ENCODE data around the gene LRP1B.

The LRP1B gene

GRCh38 chr2:141142025-141142424 lies 988.8 kb downstream of the LRP1B start:
- no peak for DNase-seq (ENCODE audit: low read depth)
- TF ChIP-seq CTCF (IDR thresholded peaks at IDR 0.05; ENCODE audit: control insufficient read depth, extremely low read depth, insufficient read depth): no peak
- H3K4me3 ChIP-seq (ENCODE audit: low read depth, low read length): no peak overlapping the region

DNA sequence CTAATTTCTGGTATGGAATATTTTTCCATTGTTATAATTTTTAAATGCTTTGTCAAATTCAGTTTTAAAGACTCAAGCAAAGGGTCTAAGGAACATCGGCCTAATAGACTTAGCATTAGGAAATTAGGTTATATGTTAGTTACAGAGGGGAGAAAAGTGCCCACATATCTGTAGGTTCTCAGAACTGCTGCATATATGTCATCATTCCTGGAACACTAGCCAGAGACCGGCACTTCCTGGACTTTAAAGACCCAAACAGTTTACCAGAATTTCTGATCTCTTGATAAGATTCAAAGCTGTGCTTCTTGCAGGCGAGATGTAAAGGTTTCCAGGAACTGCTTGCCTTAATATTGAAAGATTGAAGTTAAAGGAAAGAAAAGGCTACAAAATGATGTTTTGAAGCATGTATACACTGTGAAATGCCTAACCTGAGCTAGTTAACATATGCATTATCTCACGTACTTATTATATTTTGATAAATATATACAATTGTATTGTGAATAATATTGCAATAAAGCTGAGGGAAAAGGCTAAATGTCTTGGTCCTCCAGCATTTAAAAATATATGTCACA lies 993.6 kb downstream of the LRP1B start:
- no peak for TF ChIP-seq CTCF (IDR thresholded peaks at IDR 0.05; ENCODE audit: control insufficient read depth, extremely low read depth, insufficient read depth)
- H3K4me3 ChIP-seq (ENCODE audit: low read depth, low read length): no peak overlapping the region
- DNase-seq (ENCODE audit: low read depth): peak; percentile 22

DNA sequence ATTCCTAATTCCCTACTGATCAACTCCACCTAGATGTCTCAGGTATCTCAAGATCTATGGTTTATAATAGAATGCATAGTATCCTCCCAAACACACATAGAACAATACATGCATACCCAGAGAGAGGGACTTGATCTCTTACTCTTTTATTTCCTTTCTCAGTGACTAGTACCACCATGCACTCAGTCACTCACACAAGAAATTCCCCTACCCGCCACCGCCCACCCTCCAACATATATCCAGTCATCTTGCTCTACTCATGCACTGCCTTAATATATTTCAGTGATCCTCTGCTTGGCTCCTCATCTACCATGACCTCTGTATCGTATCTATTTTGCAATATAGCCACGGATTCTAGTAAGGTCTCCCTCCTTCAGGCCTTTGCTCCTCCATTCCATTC lies 996.9 kb downstream of the LRP1B start:
- DNase-seq (ENCODE audit: low read depth): no peak
- TF ChIP-seq CTCF (IDR thresholded peaks at IDR 0.05; ENCODE audit: control insufficient read depth, extremely low read depth, insufficient read depth): no peak
- H3K4me3 ChIP-seq (ENCODE audit: low read depth, low read length): no peak overlapping the region

GRCh38 chr2:141125432-141125831 lies 1005.4 kb downstream of the LRP1B start:
- TF ChIP-seq CTCF (IDR thresholded peaks at IDR 0.05; ENCODE audit: control insufficient read depth, extremely low read depth, insufficient read depth): no peak
- DNase-seq (ENCODE audit: low read depth): no peak
- no peak overlapping the region for H3K4me3 ChIP-seq (ENCODE audit: low read depth, low read length)

DNA sequence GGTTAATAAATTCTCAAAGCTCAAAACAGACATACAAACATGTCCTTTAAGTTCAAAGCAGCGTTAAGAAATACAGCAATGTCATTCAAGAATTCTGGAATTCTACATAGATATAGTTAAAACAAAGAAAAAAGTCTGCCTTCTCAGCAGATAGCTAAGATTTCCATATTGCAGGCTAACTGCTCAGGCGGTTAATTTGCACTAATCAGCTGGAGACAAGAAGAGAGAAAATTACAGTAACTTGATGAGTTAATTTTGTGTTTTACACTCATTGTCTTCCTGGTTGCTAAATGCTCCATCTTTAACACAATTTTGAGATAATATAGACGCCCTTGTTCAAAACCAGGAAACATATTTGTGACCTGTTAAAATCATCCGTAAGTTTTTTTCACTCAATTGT lies 1012.0 kb downstream of the LRP1B start:
- no peak overlapping the region for H3K4me3 ChIP-seq (ENCODE audit: low read depth, low read length)
- TF ChIP-seq CTCF (IDR thresholded peaks at IDR 0.05; ENCODE audit: control insufficient read depth, extremely low read depth, insufficient read depth): no peak
- no peak for DNase-seq (ENCODE audit: low read depth)

GRCh38 chr2:141113301-141113700 lies 1017.5 kb downstream of the LRP1B start:
- DNase-seq (ENCODE audit: low read depth): no peak
- H3K4me3 ChIP-seq (ENCODE audit: low read depth, low read length): no peak overlapping the region
- TF ChIP-seq CTCF (IDR thresholded peaks at IDR 0.05; ENCODE audit: control insufficient read depth, extremely low read depth, insufficient read depth): no peak

- peak; percentile 23 for TF ChIP-seq CTCF (IDR thresholded peaks at IDR 0.05; ENCODE audit: control insufficient read depth, extremely low read depth, insufficient read depth)
- DNase-seq (ENCODE audit: low read depth): peak; percentile 1
- H3K4me3 ChIP-seq (ENCODE audit: low read depth, low read length): no peak overlapping the region
Observed at GRCh38 chr2:141109633-141110032, 1021.2 kb downstream of the LRP1B start.

Measured in LNCaP clone FGC (cell line).